Fibroblast of skin of right quadriceps (primary cell): ENCODE data around the gene DDX41.
"Not testable (repeated sequence)": the region's sequence is repeated elsewhere in the genome, so short reads cannot be mapped to it uniquely, and the experiment has no call there.

Source experiments
- DNase-seq: peaks from one replicate; pipeline ENCODE4 v3.0.0-alpha.2; 2013

The DDX41 gene

GRCh38 chr5:177537389-177538361 is 20.9 kb upstream of the DDX41 start:
- DNase-seq: peak; percentile 79

GRCh38 chr5:177536386-177536785 is 19.6 kb upstream of the DDX41 start:
- DNase-seq: no peak

GRCh38 chr5:177535125-177535524 is 18.4 kb upstream of the DDX41 start:
- DNase-seq: no peak

GRCh38 chr5:177534433-177534832 is 17.7 kb upstream of the DDX41 start:
- DNase-seq: not testable (repeated sequence)

GRCh38 chr5:177531209-177531940 is 14.6 kb upstream of the DDX41 start:
- no peak for DNase-seq

- DNase-seq: no peak
These were observed 13.9 kb upstream of the DDX41 start for GRCh38 chr5:177530638-177531037.

GRCh38 chr5:177529247-177530203 is 12.8 kb upstream of the DDX41 start:
- DNase-seq: no peak

- no peak for DNase-seq
These were observed 11.9 kb upstream of the DDX41 start for GRCh38 chr5:177528631-177529030.

- DNase-seq: no peak
These were observed 10.8 kb upstream of the DDX41 start for GRCh38 chr5:177527595-177527994.

GRCh38 chr5:177526791-177527190 is 10.0 kb upstream of the DDX41 start:
- DNase-seq: no peak

- no peak for DNase-seq
These were observed 9.4 kb upstream of the DDX41 start for GRCh38 chr5:177526191-177526590.

- DNase-seq: no peak
These were observed 8.3 kb upstream of the DDX41 start for GRCh38 chr5:177524941-177525655.

- DNase-seq: no peak
These were observed 7.8 kb upstream of the DDX41 start for GRCh38 chr5:177524539-177524900.

GRCh38 chr5:177523711-177524538 is 7.2 kb upstream of the DDX41 start:
- DNase-seq: no peak

- no peak for DNase-seq
These were observed 4.3 kb upstream of the DDX41 start for GRCh38 chr5:177520916-177521513.

GRCh38 chr5:177520271-177520670 is 3.5 kb upstream of the DDX41 start:
- DNase-seq: no peak

GRCh38 chr5:177519463-177520235 is 2.9 kb upstream of the DDX41 start:
- DNase-seq: no peak

GRCh38 chr5:177515580-177515979 is 1.2 kb downstream of the DDX41 start:
- DNase-seq: no peak

GRCh38 chr5:177514541-177514940 is 2.2 kb downstream of the DDX41 start:
- no peak for DNase-seq

- DNase-seq: no peak
These were observed 3.3 kb downstream of the DDX41 start for GRCh38 chr5:177513500-177513899.
